HCT116 (cell line): ENCODE measurements around the gene GARNL3. TPM values are rescaled to one million over a fixed set of nuclear protein-coding genes. Genes with fewer than 3 reads are reported as not detected.

ENCODE experiments used
- ATAC-seq: fragments of 200-7000 bp; cut with Tn5 transposase; 2 replicates; pipeline ENCODE4 v1.9.1; 2020; ENCODE audit warnings: mild to moderate bottlenecking, moderate library complexity
- BruUV-seq: library from RNA; stranded (reverse); fragments of 400-500 nt; replicated peaks from 2 replicates; lab custom pipeline; 2021; lab: Mats Ljungman, UMichigan
- CTCF ChIA-PET: fragments of 300-600 bp; sonication (Branson Sonifier 250); formaldehyde crosslinking; loops from one replicate; lab custom pipeline; 2021; ENCODE audit warnings: antibody characterized with exemption; lab: Charles Lee
- POLR2A ChIA-PET: fragments of 300-600, 350-600 bp; sonication (Branson Sonifier 250); formaldehyde crosslinking; loops from one replicate; lab custom pipeline; 2021; ENCODE audit warnings: antibody characterized with exemption; lab: Charles Lee
- RAD21 ChIA-PET, 2 experiments: fragments of 300-600 bp; sonication (Branson Sonifier 250); formaldehyde crosslinking; loops; one replicate each; lab custom pipeline; 2023; ENCODE audit warnings: low total read pairs in 2 of 2; ENCODE audit not compliant: uncharacterized antibody in 2 of 2, unreplicated experiment in 2 of 2, low non-redundant PET in 1 of 2; lab: Charles Lee
- DNase-seq: peaks from one replicate; pipeline ENCODE4 v3.0.0-alpha.2; 2010; ENCODE audit warnings: low read depth, low spot score
- H2AFZ ChIP-seq: fragments of 200-600 bp; shearing (Covaris generic), sonication (generic); 2 replicates; pipeline ENCODE4 v1.6.1; 2017; ENCODE audit warnings: low read depth, mixed run types, mixed read lengths, antibody characterized with exemption, low read length; ENCODE audit not compliant: poor library complexity, severe bottlenecking
- H3K27ac ChIP-seq: 2 replicates; pipeline ENCODE4 v1.5.1; 2012; ENCODE audit warnings: low read depth, low read length
- H3K27me3 ChIP-seq: fragments of 200-600 bp; sonication (generic); 2 replicates; pipeline ENCODE4 v1.6.1; 2016; ENCODE audit warnings: mixed run types, low read length, mixed read lengths; ENCODE audit not compliant: insufficient read depth
- H3K36me3 ChIP-seq, 2 experiments: fragments of 200-500 bp in 1 of 2; fragments of 200-600 bp in 1 of 2; sonication (Bioruptor generic) in 1 of 2; sonication (generic) in 1 of 2; 2 replicates each; pipeline versions ENCODE4 v1.5.1 to v1.6.1; 2014 to 2016; ENCODE audit warnings: low read length in 2 of 2, inconsistent platforms in 1 of 2, mixed read lengths in 1 of 2, mixed run types in 1 of 2; ENCODE audit not compliant: insufficient read depth in 2 of 2, control insufficient read depth in 1 of 2
- H3K4me1 ChIP-seq, 2 experiments: fragments of 200-600 bp in 1 of 2; sonication (generic) in 1 of 2; 2 replicates each; pipeline versions ENCODE4 v1.5.1 to v1.6.1; 2012 to 2017; ENCODE audit warnings: low read length in 2 of 2, inconsistent platforms in 1 of 2, mild to moderate bottlenecking in 1 of 2, mixed read lengths in 1 of 2, mixed run types in 1 of 2, moderate library complexity in 1 of 2; ENCODE audit not compliant: insufficient read depth in 2 of 2, control insufficient read depth in 1 of 2
- H3K4me2 ChIP-seq: fragments of 200-600 bp; sonication (generic); 2 replicates; pipeline ENCODE4 v1.6.1; 2017; ENCODE audit warnings: mixed run types, low read length, mixed read lengths
- H3K4me3 ChIP-seq, 2 experiments: fragments of 200-600 bp in 1 of 2; sonication (generic) in 1 of 2; replicated peaks in 1 of 2; 2 replicates each; pipeline ENCODE4 v1.5.1; 2011 to 2016; ENCODE audit warnings: low read length in 2 of 2, control low read depth in 1 of 2, low read depth in 1 of 2, mild to moderate bottlenecking in 1 of 2, mixed read lengths in 1 of 2, mixed run types in 1 of 2
- H3K79me2 ChIP-seq: fragments of 200-600 bp; sonication (generic); 2 replicates; pipeline ENCODE4 v1.6.1; 2017; ENCODE audit warnings: mild to moderate bottlenecking, mixed run types, low read length, moderate library complexity, mixed read lengths; ENCODE audit not compliant: insufficient read depth
- H3K9ac ChIP-seq: fragments of 200-600 bp; sonication (generic); 2 replicates; pipeline ENCODE4 v1.6.1; 2016; ENCODE audit warnings: low read length, mixed read lengths
- H3K9me2 ChIP-seq: fragments of 200-600 bp; sonication (generic), shearing (Covaris generic); 2 replicates; pipeline ENCODE4 v1.6.1; 2017; ENCODE audit warnings: mixed run types, mild to moderate bottlenecking, moderate library complexity; ENCODE audit not compliant: insufficient read depth
- H3K9me3 ChIP-seq, 2 experiments: fragments of 200-500 bp in 1 of 2; fragments of 200-600 bp in 1 of 2; sonication (Bioruptor generic) in 1 of 2; sonication (generic) in 1 of 2; 2 replicates each; pipeline ENCODE4 v1.6.1; 2014 to 2017; ENCODE audit warnings: low read length in 2 of 2, mixed read lengths in 2 of 2, inconsistent platforms in 1 of 2, low read depth in 1 of 2, mild to moderate bottlenecking in 1 of 2, mixed run types in 1 of 2, moderate library complexity in 1 of 2; ENCODE audit not compliant: control insufficient read depth in 1 of 2, insufficient read depth in 1 of 2
- H4K20me1 ChIP-seq: fragments of 200-600 bp; sonication (generic), shearing (Covaris generic); 2 replicates; pipeline ENCODE4 v1.6.1; 2017; ENCODE audit warnings: mixed run types, mild to moderate bottlenecking, moderate library complexity; ENCODE audit not compliant: insufficient read depth
- CBX3 ChIP-seq: IDR thresholded peaks from 2 replicates; pipeline ENCODE4 v1.6.1; 2012; ENCODE audit warnings: low read depth
- CEBPB ChIP-seq: IDR thresholded peaks from 2 replicates; pipeline ENCODE4 v1.6.1; 2012; ENCODE audit warnings: low read depth
- CTCF ChIP-seq, 3 experiments: fragments of 200-600 bp in 1 of 3; sonication (generic) in 1 of 3; IDR thresholded peaks in 2 of 3; conservative IDR thresholded peaks in 1 of 3; 2 replicates each; pipeline ENCODE4 v1.5.1; 2012 to 2017; ENCODE audit warnings: low read depth in 2 of 3, low read length in 2 of 3, antibody characterized with exemption in 1 of 3, borderline replicate concordance in 1 of 3, control low read depth in 1 of 3, mild to moderate bottlenecking in 1 of 3, mixed read lengths in 1 of 3, mixed run types in 1 of 3, moderate library complexity in 1 of 3; ENCODE audit not compliant: insufficient read depth in 1 of 3
- EGR1 ChIP-seq: IDR thresholded peaks from 2 replicates; pipeline ENCODE4 v1.6.1; 2012; ENCODE audit warnings: low read depth
- ELF1 ChIP-seq: IDR thresholded peaks from 2 replicates; pipeline ENCODE4 v1.6.1; 2012; ENCODE audit warnings: low read depth, borderline replicate concordance
- EZH2 ChIP-seq: fragments of 200-600 bp; sonication (generic); IDR thresholded peaks from 2 replicates; pipeline ENCODE4 v1.6.1; 2017; ENCODE audit warnings: antibody characterized with exemption, mixed run types
- JUND ChIP-seq: IDR thresholded peaks from 2 replicates; pipeline ENCODE4 v1.6.1; 2012
- MAX ChIP-seq: IDR thresholded peaks from 2 replicates; pipeline ENCODE4 v1.6.1; 2012
- POLR2A ChIP-seq: IDR thresholded peaks from 2 replicates; pipeline ENCODE4 v1.7.0; 2011; ENCODE audit warnings: borderline replicate concordance; ENCODE audit not compliant: insufficient read depth, insufficient read length; ENCODE audit errors: extremely low read depth
- POLR2AphosphoS5 ChIP-seq: IDR thresholded peaks from 2 replicates; pipeline ENCODE4 v1.6.1; 2011; ENCODE audit warnings: mild to moderate bottlenecking, low read depth, low read length, moderate library complexity
- RAD21 ChIP-seq: IDR thresholded peaks from 2 replicates; pipeline ENCODE4 v1.6.1; 2012; ENCODE audit warnings: low read depth, mild to moderate bottlenecking
- REST ChIP-seq: IDR thresholded peaks from 2 replicates; pipeline ENCODE4 v1.6.1; 2012; ENCODE audit warnings: low read depth
- SIN3A ChIP-seq: IDR thresholded peaks from 2 replicates; pipeline ENCODE4 v1.6.1; 2012; ENCODE audit warnings: low read depth
- SP1 ChIP-seq: IDR thresholded peaks from 2 replicates; pipeline ENCODE4 v1.6.1; 2012; ENCODE audit warnings: low read depth
- SRF ChIP-seq: IDR thresholded peaks from 2 replicates; pipeline ENCODE4 v1.6.1; 2012; ENCODE audit warnings: low read depth
- YY1 ChIP-seq: IDR thresholded peaks from 2 replicates; pipeline ENCODE4 v1.6.1; 2011; ENCODE audit warnings: low read length, low read depth, moderate library complexity, mild to moderate bottlenecking; ENCODE audit not compliant: insufficient replicate concordance; ENCODE audit errors: extremely low read depth
- ZNF274 ChIP-seq: fragments of 200-500 bp; sonication (Bioruptor generic); IDR thresholded peaks from 2 replicates; pipeline ENCODE4 v1.6.1; 2014; ENCODE audit warnings: mild to moderate bottlenecking, low read depth, low read length, inconsistent platforms
- intact Hi-C: fragments of 100-400 bp; cut with micrococcal nuclease; formaldehyde crosslinking; loops from 2 replicates; pipeline ENCODE4 v1.10.0; 2022
- total RNA-seq: library from RNA; stranded (reverse); gene quantifications from one replicate; pipeline ENCODE4 v1.2.1, GENCODE V29; 2021; ENCODE audit not compliant: unreplicated experiment

The GARNL3 gene
- total RNA-seq, 1 experiment from 2014 or later: 8.8 TPM

- TF ChIP-seq REST: no peak
- no peak for TF ChIP-seq EGR1
- TF ChIP-seq EZH2: no peak
- TF ChIP-seq CEBPB: no peak
- no peak for TF ChIP-seq SP1
- no peak for TF ChIP-seq YY1
- TF ChIP-seq SIN3A: no peak
- no peak for TF ChIP-seq POLR2AphosphoS5
- no peak for TF ChIP-seq ZNF274
- TF ChIP-seq CBX3: no peak
- TF ChIP-seq ELF1: no peak
- no peak for TF ChIP-seq SRF
- TF ChIP-seq JUND: no peak
- TF ChIP-seq, all 23 proteins: peak for 0
Observed at GRCh38 chr9:127419348-127419747, 154.8 kb downstream of the GARNL3 start (continued).

GRCh38 chr9:127421057-127421456 is 156.5 kb downstream of the GARNL3 start:
- Histone ChIP-seq H3K36me3 (no peaks in the 10 kb centered on the region), H3K79me2 (peaks cover 26% of the 10 kb centered on the region), H3K9me2 (no peaks in the 10 kb centered on the region), H3K27ac (no peak overlapping the region), H2AFZ (no peak overlapping the region), H3K9me3 (no peaks in the 10 kb centered on the region), H4K20me1 (no peaks in the 10 kb centered on the region), H3K27me3 (no peaks in the 10 kb centered on the region), H3K4me1 (peaks cover 3 to 48% of the 10 kb centered on the region in 2 experiments; a peak in 3 of 4 replicates), H3K9ac (no peak overlapping the region), H3K4me3 (no peak overlapping the region), H3K4me2 (no peak overlapping the region)
- intact Hi-C loops: no loop called here
- RAD21 ChIA-PET: no interaction called here
- BruUV-seq: no TSS peak
- CTCF ChIA-PET: interaction anchor here (1.4 kb wide), 1 partner anchor 207 kb away, joined by 3 read pairs; no protein-coding TSS in a partner anchor
- DNase-seq (no peak), ATAC-seq (no peak)
- POLR2A ChIA-PET: no interaction called here
- TF ChIP-seq ZNF274 (no peak), POLR2AphosphoS5 (no peak), CTCF (IDR thresholded peaks at IDR 0.05 in 2 of 3, conservative IDR thresholded peaks at IDR 0.05 in 1 of 3; ENCODE audit: borderline replicate concordance in 1 of 3, insufficient read depth in 1 of 3, low read depth in 2 of 3, low read length in 2 of 3) (no peak), MAX (no peak), CEBPB (no peak), SP1 (no peak), POLR2A (no peak), EGR1 (no peak), RAD21 (no peak), SIN3A (no peak)
